ENCODE data around the gene ERCC3.

ERCC3 gene

GRCh38 chr2:127324635-127325034 is 30.7 kb upstream of the ERCC3 start:
- in situ Hi-C loops (cut with MboI; ENCODE audit: low pct_unique_long_range_greater_than_20kb, low sequenced_read_pairs, unreplicated experiment), result no loop called here
- DNase-seq (ENCODE audit: low spot score), result no peak
- peak; percentile 43 for TF ChIP-seq CTCF (IDR thresholded peaks at IDR 0.05; ENCODE audit: extremely low read depth, insufficient read depth, missing control alignments)

GRCh38 chr2:127321303-127321702 is 27.4 kb upstream of the ERCC3 start:
- no peak for TF ChIP-seq CTCF (IDR thresholded peaks at IDR 0.05; ENCODE audit: extremely low read depth, insufficient read depth, missing control alignments)
- DNase-seq (ENCODE audit: low spot score), result no peak
- in situ Hi-C loops (cut with MboI; ENCODE audit: low pct_unique_long_range_greater_than_20kb, low sequenced_read_pairs, unreplicated experiment), result no loop called here

GRCh38 chr2:127320586-127321275 is 26.8 kb upstream of the ERCC3 start:
- in situ Hi-C loops (cut with MboI; ENCODE audit: low pct_unique_long_range_greater_than_20kb, low sequenced_read_pairs, unreplicated experiment), result no loop called here
- DNase-seq (ENCODE audit: low spot score), result no peak
- TF ChIP-seq CTCF (IDR thresholded peaks at IDR 0.05; ENCODE audit: extremely low read depth, insufficient read depth, missing control alignments), result no peak

- no peak for TF ChIP-seq CTCF (IDR thresholded peaks at IDR 0.05; ENCODE audit: extremely low read depth, insufficient read depth, missing control alignments)
- in situ Hi-C loops (cut with MboI; ENCODE audit: low pct_unique_long_range_greater_than_20kb, low sequenced_read_pairs, unreplicated experiment), result no loop called here
- DNase-seq (ENCODE audit: low spot score), result no peak
These were observed 26.1 kb upstream of the ERCC3 start for GRCh38 chr2:127320067-127320466.

- in situ Hi-C loops (cut with MboI; ENCODE audit: low pct_unique_long_range_greater_than_20kb, low sequenced_read_pairs, unreplicated experiment), result no loop called here
- DNase-seq (ENCODE audit: low spot score), result no peak
- no peak for TF ChIP-seq CTCF (IDR thresholded peaks at IDR 0.05; ENCODE audit: extremely low read depth, insufficient read depth, missing control alignments)
These were observed 20.4 kb upstream of the ERCC3 start for GRCh38 chr2:127314193-127314988.

- DNase-seq (ENCODE audit: low spot score), result peak; percentile 32
- in situ Hi-C loops (cut with MboI; ENCODE audit: low pct_unique_long_range_greater_than_20kb, low sequenced_read_pairs, unreplicated experiment), result no loop called here
- TF ChIP-seq CTCF (IDR thresholded peaks at IDR 0.05; ENCODE audit: extremely low read depth, insufficient read depth, missing control alignments), result no peak
These were observed 19.5 kb upstream of the ERCC3 start for GRCh38 chr2:127313406-127313805.
